Sigmoid colon (tissue), 7 donors: ENCODE data around the gene SURF1. TPM values are rescaled to one million over a fixed set of nuclear protein-coding genes. Genes with fewer than 3 reads are reported as not detected.

Source experiments
- DNase-seq: peaks from one replicate; pipeline ENCODE4 v3.0.0-alpha.2; 2019
- H3K27ac ChIP-seq, 4 donors: fragments of 200-600 bp; sonication (generic); one replicate each; pipeline ENCODE4 v1.5.1; 2016 to 2019; ENCODE audit warnings: mild to moderate bottlenecking in 1 of 4
- H3K27me3 ChIP-seq, 3 donors: fragments of 200-600 bp; sonication (generic); one replicate each; pipeline ENCODE4 v1.5.1; 2019; ENCODE audit warnings: mild to moderate bottlenecking in 1 of 3
- H3K36me3 ChIP-seq, 4 donors: fragments of 200-600 bp; sonication (generic); one replicate each; pipeline ENCODE4 v1.5.1; 2016 to 2019
- H3K4me1 ChIP-seq, 4 donors: fragments of 200-600 bp; sonication (generic); one replicate each; pipeline ENCODE4 v1.5.1; 2017 to 2019
- H3K4me3 ChIP-seq, 4 donors: fragments of 200-600 bp; sonication (generic); one replicate each; pipeline ENCODE4 v1.5.1; 2017 to 2019; ENCODE audit warnings: mild to moderate bottlenecking in 2 of 4, moderate library complexity in 1 of 4
- H3K9me3 ChIP-seq, 4 donors: fragments of 200-600 bp in 3 of 4; sonication (generic) in 3 of 4; one replicate each; pipeline versions ENCODE4 v1.5.1 to v1.6.1; 2013 to 2019
- EP300 ChIP-seq, 4 donors: sonication (generic); formaldehyde crosslinking; IDR thresholded peaks; one replicate each; pipeline ENCODE4 v1.6.1; 2017; ENCODE audit warnings: antibody characterized with exemption in 4 of 4
- POLR2A ChIP-seq, 2 donors: fragments of 450-650 bp; IDR thresholded peaks; one replicate each; pipeline ENCODE4 v1.6.1; 2016; ENCODE audit warnings: antibody characterized with exemption in 2 of 2, mild to moderate bottlenecking in 2 of 2, moderate library complexity in 2 of 2
- POLR2AphosphoS5 ChIP-seq, 4 donors: sonication (generic); formaldehyde crosslinking; IDR thresholded peaks; one replicate each; pipeline ENCODE4 v1.6.1; 2017; ENCODE audit warnings: antibody characterized with exemption in 4 of 4
- WGBS, 2 donors: extraction: QIAGEN DNeasy Blood & Tissue Kit; methylation state at CpG; one replicate each; pipeline ENCODE4 v1.1.7; 2013; 5-methylcytosine and 5-hydroxymethylcytosine counted together
- intact Hi-C: fragments of 100-400 bp; cut with DNase I; formaldehyde crosslinking; loops from one replicate; pipeline ENCODE4 v1.15.1; 2023
- polyA plus RNA-seq, 3 donors: library from polyadenylated mRNA; stranded (reverse); fragments of 200-250 nt; gene quantifications; one replicate each; pipeline ENCODE4 v1.2.3, GENCODE V29; 2013
- total RNA-seq, 4 donors: library from RNA; depleted of rRNA; stranded (reverse); fragments of >200 nt; gene quantifications; one replicate each; pipeline ENCODE4 v1.1.0, GENCODE V29; 2016
- TF ChIP-seq, protein P1 (sequence below), 4 experiments: fragments of 450-650 bp in 3 of 4; fragments of 200-600 bp in 1 of 4; IDR thresholded peaks; one replicate each; pipeline ENCODE4 v1.5.1; 2016 to 2019; ENCODE audit warnings: antibody characterized with exemption in 4 of 4, mild to moderate bottlenecking in 3 of 4, moderate library complexity in 2 of 4
- donor health status: healthy with polysubstance abuse.
- donor health status: Bipolar disorder and iron deficiency.
- donor health status: healthy.

SURF1 gene
- total and polyA plus RNA-seq, 7 donors = 33.8 to 98.7 (median 59.0) TPM

- H3K36me3 ChIP-seq = no peaks in the 10 kb centered on the region
- 86 to 88% methylated on average over 17 of the region's 17 CpGs for WGBS, 2 donors
- H3K4me3 ChIP-seq = no peak overlapping the region
- intact Hi-C loops = no loop called here
- DNase-seq = no peak
- H3K9me3 ChIP-seq = no peaks in the 10 kb centered on the region
- H3K27me3 ChIP-seq = peaks cover 0 to 8% (median 0%) of the 10 kb centered on the region in 3 donors
- no peak overlapping the region for H3K27ac ChIP-seq
- H3K4me1 ChIP-seq = no peaks in the 10 kb centered on the region
- TF ChIP-seq POLR2A (IDR thresholded peaks at IDR 0.05) = no peak
- TF ChIP-seq EP300 (IDR thresholded peaks at IDR 0.05) = no peak
- TF ChIP-seq, protein P1, sequence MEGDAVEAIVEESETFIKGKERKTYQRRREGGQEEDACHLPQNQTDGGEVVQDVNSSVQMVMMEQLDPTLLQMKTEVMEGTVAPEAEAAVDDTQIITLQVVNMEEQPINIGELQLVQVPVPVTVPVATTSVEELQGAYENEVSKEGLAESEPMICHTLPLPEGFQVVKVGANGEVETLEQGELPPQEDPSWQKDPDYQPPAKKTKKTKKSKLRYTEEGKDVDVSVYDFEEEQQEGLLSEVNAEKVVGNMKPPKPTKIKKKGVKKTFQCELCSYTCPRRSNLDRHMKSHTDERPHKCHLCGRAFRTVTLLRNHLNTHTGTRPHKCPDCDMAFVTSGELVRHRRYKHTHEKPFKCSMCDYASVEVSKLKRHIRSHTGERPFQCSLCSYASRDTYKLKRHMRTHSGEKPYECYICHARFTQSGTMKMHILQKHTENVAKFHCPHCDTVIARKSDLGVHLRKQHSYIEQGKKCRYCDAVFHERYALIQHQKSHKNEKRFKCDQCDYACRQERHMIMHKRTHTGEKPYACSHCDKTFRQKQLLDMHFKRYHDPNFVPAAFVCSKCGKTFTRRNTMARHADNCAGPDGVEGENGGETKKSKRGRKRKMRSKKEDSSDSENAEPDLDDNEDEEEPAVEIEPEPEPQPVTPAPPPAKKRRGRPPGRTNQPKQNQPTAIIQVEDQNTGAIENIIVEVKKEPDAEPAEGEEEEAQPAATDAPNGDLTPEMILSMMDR (IDR thresholded peaks at IDR 0.05) = no peak
- TF ChIP-seq POLR2AphosphoS5 (IDR thresholded peaks at IDR 0.05) = no peak
Observed at GRCh38 chr9:133384736-133385321, 28.5 kb upstream of the SURF1 start.

- DNase-seq = no peak
- no peaks in the 10 kb centered on the region for H3K36me3 ChIP-seq
- no peaks in the 10 kb centered on the region for H3K27me3 ChIP-seq
- no peaks in the 10 kb centered on the region for H3K9me3 ChIP-seq
- intact Hi-C loops = no loop called here
- no peak overlapping the region for H3K4me3 ChIP-seq
- H3K4me1 ChIP-seq = no peaks in the 10 kb centered on the region
- no peak overlapping the region for H3K27ac ChIP-seq
- 94 to 96% methylated on average over 3 of the region's 3 CpGs for WGBS, 2 donors
- TF ChIP-seq POLR2A (IDR thresholded peaks at IDR 0.05) = no peak
- TF ChIP-seq, protein P1 (IDR thresholded peaks at IDR 0.05) = no peak
- TF ChIP-seq EP300 (IDR thresholded peaks at IDR 0.05) = no peak
- TF ChIP-seq POLR2AphosphoS5 (IDR thresholded peaks at IDR 0.05) = no peak
Observed at GRCh38 chr9:133383438-133383837, 27.2 kb upstream of the SURF1 start.

DNA sequence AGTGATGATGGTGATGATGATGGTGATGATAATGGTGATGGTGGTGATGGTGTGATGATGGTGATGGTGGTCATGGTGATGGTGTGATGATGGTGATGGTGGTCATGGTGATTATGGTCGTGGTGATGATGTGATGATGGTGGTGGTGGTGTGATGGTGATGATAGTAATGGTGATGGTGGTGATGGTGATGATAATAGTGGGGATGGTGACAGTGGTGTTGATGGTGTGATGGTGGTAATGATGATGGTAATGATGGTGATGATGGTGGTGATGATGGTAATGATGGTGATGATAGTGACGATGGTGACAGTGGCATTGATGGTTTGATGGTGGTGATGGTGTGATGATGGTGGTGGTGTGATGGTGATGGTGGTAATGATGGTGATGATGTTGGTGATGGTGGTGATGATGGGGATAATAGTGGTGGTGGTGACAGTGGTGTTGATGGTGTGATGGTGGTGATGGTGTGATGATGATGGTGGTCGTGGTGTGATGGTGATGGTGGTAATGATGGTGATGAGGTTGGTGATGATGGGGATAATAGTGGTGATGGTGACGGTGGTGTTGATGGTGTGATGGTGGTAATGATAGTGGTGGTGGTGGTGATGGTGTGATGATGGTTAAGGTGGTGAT lies 26.3 kb upstream of the SURF1 start:
- no peak overlapping the region for H3K27ac ChIP-seq
- H3K9me3 ChIP-seq = no peaks in the 10 kb centered on the region
- DNase-seq = no peak
- H3K4me1 ChIP-seq = no peaks in the 10 kb centered on the region
- H3K4me3 ChIP-seq = no peak overlapping the region
- WGBS, 2 donors = 82 to 93% methylated on average over 4 of the region's 4 CpGs
- H3K27me3 ChIP-seq = no peaks in the 10 kb centered on the region
- TF ChIP-seq, protein P1 (IDR thresholded peaks at IDR 0.05) = no peak
- intact Hi-C loops = no loop called here
- H3K36me3 ChIP-seq = no peaks in the 10 kb centered on the region

DNA sequence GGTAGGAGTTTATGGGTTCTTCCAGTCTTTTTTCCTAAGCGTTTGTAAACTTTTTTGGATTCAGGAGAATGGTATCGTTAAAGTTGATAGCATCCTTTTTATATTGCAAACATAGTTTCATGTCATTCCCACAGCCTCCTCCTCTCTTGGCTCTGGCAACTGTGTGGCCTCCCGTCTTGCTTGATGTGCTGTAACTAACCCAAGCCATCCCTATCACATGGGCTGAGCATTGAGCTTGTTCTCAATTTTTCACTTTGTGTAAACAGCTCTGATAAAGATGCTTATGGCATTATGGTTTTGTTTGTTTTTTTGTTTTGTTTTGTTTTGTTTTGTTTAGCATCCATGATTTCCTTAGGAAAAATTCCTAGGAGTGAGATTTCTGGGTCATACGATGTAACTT lies 24.4 kb upstream of the SURF1 start:
- Histone ChIP-seq H3K4me3 (no peak overlapping the region), H3K4me1 (peaks cover 0 to 11% (median 6%) of the 10 kb centered on the region in 4 donors), H3K27ac (no peak overlapping the region), H3K36me3 (no peaks in the 10 kb centered on the region), H3K9me3 (no peaks in the 10 kb centered on the region), H3K27me3 (no peaks in the 10 kb centered on the region)
- intact Hi-C loops = no loop called here
- TF ChIP-seq EP300 (IDR thresholded peaks at IDR 0.05) (no peak), POLR2AphosphoS5 (IDR thresholded peaks at IDR 0.05) (no peak), POLR2A (IDR thresholded peaks at IDR 0.05) (no peak)
- TF ChIP-seq, protein P1 (IDR thresholded peaks at IDR 0.05) = no peak
- 81 to 87% methylated on average over 4 of the region's 4 CpGs for WGBS, 2 donors
- DNase-seq = no peak
